HCT116 (cell line): ENCODE data around the gene PLAGL2. TPM values are rescaled to one million over a fixed set of nuclear protein-coding genes. Genes with fewer than 3 reads are reported as not detected.
A peak's percentile ranks its signal among the peaks of the same experiment; 100 is the strongest.
"Not testable (repeated sequence)": the region's sequence is repeated elsewhere in the genome, so short reads cannot be mapped to it uniquely, and the experiment has no call there.

ENCODE experiments used
- ATAC-seq: fragments of 200-7000 bp; cut with Tn5 transposase; 2 replicates; pipeline ENCODE4 v1.9.1; 2020; ENCODE audit warnings: mild to moderate bottlenecking, moderate library complexity
- BruUV-seq: library from RNA; stranded (reverse); fragments of 400-500 nt; replicated peaks from 2 replicates; lab custom pipeline; 2021; lab: Mats Ljungman, UMichigan
- CTCF ChIA-PET: fragments of 300-600 bp; sonication (Branson Sonifier 250); formaldehyde crosslinking; loops from one replicate; lab custom pipeline; 2021; ENCODE audit warnings: antibody characterized with exemption; lab: Charles Lee
- POLR2A ChIA-PET: fragments of 300-600, 350-600 bp; sonication (Branson Sonifier 250); formaldehyde crosslinking; loops from one replicate; lab custom pipeline; 2021; ENCODE audit warnings: antibody characterized with exemption; lab: Charles Lee
- RAD21 ChIA-PET, 2 experiments: fragments of 300-600 bp; sonication (Branson Sonifier 250); formaldehyde crosslinking; loops; one replicate each; lab custom pipeline; 2023; ENCODE audit warnings: low total read pairs in 2 of 2; ENCODE audit not compliant: uncharacterized antibody in 2 of 2, unreplicated experiment in 2 of 2, low non-redundant PET in 1 of 2; lab: Charles Lee
- DNase-seq: peaks from one replicate; pipeline ENCODE4 v3.0.0-alpha.2; 2010; ENCODE audit warnings: low read depth, low spot score
- H2AFZ ChIP-seq: fragments of 200-600 bp; shearing (Covaris generic), sonication (generic); 2 replicates; pipeline ENCODE4 v1.6.1; 2017; ENCODE audit warnings: low read depth, mixed run types, mixed read lengths, antibody characterized with exemption, low read length; ENCODE audit not compliant: poor library complexity, severe bottlenecking
- H3K27ac ChIP-seq: 2 replicates; pipeline ENCODE4 v1.5.1; 2012; ENCODE audit warnings: low read depth, low read length
- H3K27me3 ChIP-seq: fragments of 200-600 bp; sonication (generic); 2 replicates; pipeline ENCODE4 v1.6.1; 2016; ENCODE audit warnings: mixed run types, low read length, mixed read lengths; ENCODE audit not compliant: insufficient read depth
- H3K36me3 ChIP-seq, 2 experiments: fragments of 200-500 bp in 1 of 2; fragments of 200-600 bp in 1 of 2; sonication (Bioruptor generic) in 1 of 2; sonication (generic) in 1 of 2; 2 replicates each; pipeline versions ENCODE4 v1.5.1 to v1.6.1; 2014 to 2016; ENCODE audit warnings: low read length in 2 of 2, inconsistent platforms in 1 of 2, mixed read lengths in 1 of 2, mixed run types in 1 of 2; ENCODE audit not compliant: insufficient read depth in 2 of 2, control insufficient read depth in 1 of 2
- H3K4me1 ChIP-seq, 2 experiments: fragments of 200-600 bp in 1 of 2; sonication (generic) in 1 of 2; 2 replicates each; pipeline versions ENCODE4 v1.5.1 to v1.6.1; 2012 to 2017; ENCODE audit warnings: low read length in 2 of 2, inconsistent platforms in 1 of 2, mild to moderate bottlenecking in 1 of 2, mixed read lengths in 1 of 2, mixed run types in 1 of 2, moderate library complexity in 1 of 2; ENCODE audit not compliant: insufficient read depth in 2 of 2, control insufficient read depth in 1 of 2
- H3K4me2 ChIP-seq: fragments of 200-600 bp; sonication (generic); 2 replicates; pipeline ENCODE4 v1.6.1; 2017; ENCODE audit warnings: mixed run types, low read length, mixed read lengths
- H3K4me3 ChIP-seq, 2 experiments: fragments of 200-600 bp in 1 of 2; sonication (generic) in 1 of 2; replicated peaks in 1 of 2; 2 replicates each; pipeline ENCODE4 v1.5.1; 2011 to 2016; ENCODE audit warnings: low read length in 2 of 2, control low read depth in 1 of 2, low read depth in 1 of 2, mild to moderate bottlenecking in 1 of 2, mixed read lengths in 1 of 2, mixed run types in 1 of 2
- H3K79me2 ChIP-seq: fragments of 200-600 bp; sonication (generic); 2 replicates; pipeline ENCODE4 v1.6.1; 2017; ENCODE audit warnings: mild to moderate bottlenecking, mixed run types, low read length, moderate library complexity, mixed read lengths; ENCODE audit not compliant: insufficient read depth
- H3K9ac ChIP-seq: fragments of 200-600 bp; sonication (generic); 2 replicates; pipeline ENCODE4 v1.6.1; 2016; ENCODE audit warnings: low read length, mixed read lengths
- H3K9me2 ChIP-seq: fragments of 200-600 bp; sonication (generic), shearing (Covaris generic); 2 replicates; pipeline ENCODE4 v1.6.1; 2017; ENCODE audit warnings: mixed run types, mild to moderate bottlenecking, moderate library complexity; ENCODE audit not compliant: insufficient read depth
- H3K9me3 ChIP-seq, 2 experiments: fragments of 200-500 bp in 1 of 2; fragments of 200-600 bp in 1 of 2; sonication (Bioruptor generic) in 1 of 2; sonication (generic) in 1 of 2; 2 replicates each; pipeline ENCODE4 v1.6.1; 2014 to 2017; ENCODE audit warnings: low read length in 2 of 2, mixed read lengths in 2 of 2, inconsistent platforms in 1 of 2, low read depth in 1 of 2, mild to moderate bottlenecking in 1 of 2, mixed run types in 1 of 2, moderate library complexity in 1 of 2; ENCODE audit not compliant: control insufficient read depth in 1 of 2, insufficient read depth in 1 of 2
- H4K20me1 ChIP-seq: fragments of 200-600 bp; sonication (generic), shearing (Covaris generic); 2 replicates; pipeline ENCODE4 v1.6.1; 2017; ENCODE audit warnings: mixed run types, mild to moderate bottlenecking, moderate library complexity; ENCODE audit not compliant: insufficient read depth
- RAD21 ChIP-seq: IDR thresholded peaks from 2 replicates; pipeline ENCODE4 v1.6.1; 2012; ENCODE audit warnings: low read depth, mild to moderate bottlenecking
- intact Hi-C: fragments of 100-400 bp; cut with micrococcal nuclease; formaldehyde crosslinking; loops from 2 replicates; pipeline ENCODE4 v1.10.0; 2022
- total RNA-seq: library from RNA; stranded (reverse); gene quantifications from one replicate; pipeline ENCODE4 v1.2.1, GENCODE V29; 2021; ENCODE audit not compliant: unreplicated experiment
- TF ChIP-seq, protein P1 (sequence below), 3 experiments: fragments of 200-600 bp in 1 of 3; sonication (generic) in 1 of 3; IDR thresholded peaks in 2 of 3; conservative IDR thresholded peaks in 1 of 3; 2 replicates each; pipeline ENCODE4 v1.5.1; 2012 to 2017; ENCODE audit warnings: low read depth in 2 of 3, low read length in 2 of 3, antibody characterized with exemption in 1 of 3, borderline replicate concordance in 1 of 3, control low read depth in 1 of 3, mild to moderate bottlenecking in 1 of 3, mixed read lengths in 1 of 3, mixed run types in 1 of 3, moderate library complexity in 1 of 3; ENCODE audit not compliant: insufficient read depth in 1 of 3

Gene PLAGL2
- total RNA-seq, 1 experiment from 2014 or later: 18.3 TPM

DNA sequence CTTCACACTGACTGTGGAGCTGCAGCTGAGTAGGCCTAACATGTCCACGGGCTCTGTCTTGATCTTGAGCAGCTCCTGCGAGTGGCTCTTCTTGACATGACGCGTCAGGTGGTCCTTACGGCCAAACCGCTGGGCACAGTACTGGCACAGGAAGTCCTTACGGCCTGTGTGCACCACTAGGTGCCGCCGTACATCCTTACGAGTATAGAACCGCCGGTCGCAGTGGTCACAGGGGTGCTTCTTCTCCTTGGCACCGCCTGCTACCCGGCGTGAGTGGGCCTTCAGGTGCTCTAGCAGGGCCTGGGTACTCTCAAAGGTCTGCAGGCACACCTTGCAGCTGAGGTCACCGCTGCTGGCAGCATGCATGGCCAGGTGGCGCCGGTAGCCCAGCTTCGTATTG is 10.4 kb downstream of the PLAGL2 start:
- RAD21 ChIA-PET, H3K4me1 ChIP-seq, H3K9ac ChIP-seq, H2AFZ ChIP-seq, H4K20me1 ChIP-seq, CTCF ChIA-PET, H3K27ac ChIP-seq, H3K9me3 ChIP-seq, H3K4me3 ChIP-seq, H3K4me2 ChIP-seq, intact Hi-C loops, DNase-seq, BruUV-seq, H3K9me2 ChIP-seq, H3K27me3 ChIP-seq: not testable (repeated sequence)
- Histone ChIP-seq H3K36me3 (peaks cover 33 to 56% of the 10 kb centered on the region in 2 experiments; a peak in 3 of 4 replicates), H3K79me2 (peaks cover 46% of the 10 kb centered on the region)
- POLR2A ChIA-PET: interaction anchor here (0.6 kb wide), 1 partner anchor 506 kb away, joined by 6 read pairs; no protein-coding TSS in a partner anchor
- peak; percentile 67 for ATAC-seq
- peak; percentile 24; the same call in 1 of the 2 replicates for TF ChIP-seq RAD21
- TF ChIP-seq, protein P1, sequence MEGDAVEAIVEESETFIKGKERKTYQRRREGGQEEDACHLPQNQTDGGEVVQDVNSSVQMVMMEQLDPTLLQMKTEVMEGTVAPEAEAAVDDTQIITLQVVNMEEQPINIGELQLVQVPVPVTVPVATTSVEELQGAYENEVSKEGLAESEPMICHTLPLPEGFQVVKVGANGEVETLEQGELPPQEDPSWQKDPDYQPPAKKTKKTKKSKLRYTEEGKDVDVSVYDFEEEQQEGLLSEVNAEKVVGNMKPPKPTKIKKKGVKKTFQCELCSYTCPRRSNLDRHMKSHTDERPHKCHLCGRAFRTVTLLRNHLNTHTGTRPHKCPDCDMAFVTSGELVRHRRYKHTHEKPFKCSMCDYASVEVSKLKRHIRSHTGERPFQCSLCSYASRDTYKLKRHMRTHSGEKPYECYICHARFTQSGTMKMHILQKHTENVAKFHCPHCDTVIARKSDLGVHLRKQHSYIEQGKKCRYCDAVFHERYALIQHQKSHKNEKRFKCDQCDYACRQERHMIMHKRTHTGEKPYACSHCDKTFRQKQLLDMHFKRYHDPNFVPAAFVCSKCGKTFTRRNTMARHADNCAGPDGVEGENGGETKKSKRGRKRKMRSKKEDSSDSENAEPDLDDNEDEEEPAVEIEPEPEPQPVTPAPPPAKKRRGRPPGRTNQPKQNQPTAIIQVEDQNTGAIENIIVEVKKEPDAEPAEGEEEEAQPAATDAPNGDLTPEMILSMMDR (IDR thresholded peaks at IDR 0.05 in 2 of 3, conservative IDR thresholded peaks at IDR 0.05 in 1 of 3; ENCODE audit: borderline replicate concordance in 1 of 3, insufficient read depth in 1 of 3, low read depth in 2 of 3, low read length in 2 of 3): peak in 2 of 3 experiments; percentile 11 to 20; a peak in 2 of 6 replicates

DNA sequence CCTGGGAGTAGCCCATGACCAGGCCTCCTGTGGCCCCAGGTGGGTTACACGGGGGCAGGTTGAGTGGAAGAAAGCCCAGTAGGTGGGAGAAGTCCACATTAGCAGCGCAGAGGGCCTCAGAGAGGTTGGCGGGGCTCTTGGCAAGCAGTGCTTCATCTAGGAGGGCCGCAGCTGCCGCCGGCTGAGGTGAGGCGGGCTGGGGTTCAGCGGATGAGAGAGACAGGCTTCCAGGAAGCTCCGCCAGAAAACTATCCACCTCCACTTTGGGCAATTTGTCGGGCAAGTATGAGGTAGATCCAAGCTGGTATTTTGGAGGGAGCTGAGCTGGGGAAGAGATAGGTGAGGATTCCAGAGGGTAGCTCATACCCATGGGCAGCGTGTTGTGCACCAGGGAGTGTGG is 10.9 kb downstream of the PLAGL2 start:
- peaks cover 40% of the 10 kb centered on the region for H3K79me2 ChIP-seq
- H3K9me3 ChIP-seq, H2AFZ ChIP-seq, H3K27ac ChIP-seq, ATAC-seq, H3K4me1 ChIP-seq, RAD21 ChIA-PET, intact Hi-C loops, DNase-seq, H3K9me2 ChIP-seq, CTCF ChIA-PET, H3K4me3 ChIP-seq, H3K9ac ChIP-seq, H4K20me1 ChIP-seq, BruUV-seq, H3K27me3 ChIP-seq, H3K4me2 ChIP-seq: not testable (repeated sequence)
- POLR2A ChIA-PET: interaction anchor here (0.6 kb wide), 1 partner anchor 506 kb away, joined by 6 read pairs; no protein-coding TSS in a partner anchor
- H3K36me3 ChIP-seq: peaks cover 30 to 55% of the 10 kb centered on the region in 2 experiments; a peak in 3 of 4 replicates
